IPS DF 6.9 (cell line): ENCODE measurements around the gene SLC12A3.

Source experiments
- DNase-seq: peaks from one replicate; pipeline ENCODE4 v3.0.0-alpha.2; 2013; ENCODE audit warnings: low read depth, low spot score
- H3K27ac ChIP-seq: one replicate; pipeline ENCODE4 v1.5.1; 2013; ENCODE audit warnings: low read length, control low read depth
- H3K27me3 ChIP-seq: 2 replicates; pipeline ENCODE4 v1.6.1; 2013; ENCODE audit warnings: mild to moderate bottlenecking, low read length; ENCODE audit not compliant: control insufficient read depth, insufficient read depth
- H3K36me3 ChIP-seq: 2 replicates; pipeline ENCODE4 v1.6.1; 2013; ENCODE audit warnings: low read length; ENCODE audit not compliant: control insufficient read depth, insufficient read depth
- H3K4me1 ChIP-seq: 2 replicates; pipeline ENCODE4 v1.6.1; 2013; ENCODE audit warnings: low read length; ENCODE audit not compliant: control insufficient read depth, insufficient read depth
- H3K4me3 ChIP-seq: 2 replicates; pipeline ENCODE4 v1.5.1; 2013; ENCODE audit warnings: mild to moderate bottlenecking, low read length
- H3K9me3 ChIP-seq: 2 replicates; pipeline ENCODE4 v1.6.1; 2013; ENCODE audit warnings: low read length, inconsistent platforms; ENCODE audit not compliant: control insufficient read depth, insufficient read depth
- WGBS: extraction: QIAGEN DNeasy Blood & Tissue Kit; methylation state at CpG from one replicate; pipeline ENCODE4 v1.1.7; 2013; ENCODE audit warnings: mixed read lengths, missing lambda C conversion rate; ENCODE audit not compliant: insufficient read length, insufficient coverage; 5-methylcytosine and 5-hydroxymethylcytosine counted together

The SLC12A3 gene

GRCh38 chr16:56832768-56833167, 32.2 kb upstream of the SLC12A3 start:
- no peak overlapping the region for H3K27ac ChIP-seq
- no peak overlapping the region for H3K4me3 ChIP-seq
- H3K9me3 ChIP-seq = no peaks in the 10 kb centered on the region
- H3K4me1 ChIP-seq = no peaks in the 10 kb centered on the region
- no peaks in the 10 kb centered on the region for H3K27me3 ChIP-seq
- peaks cover 21% of the 10 kb centered on the region; the same call in 1 of the 2 replicates for H3K36me3 ChIP-seq
- DNase-seq = no peak

DNA sequence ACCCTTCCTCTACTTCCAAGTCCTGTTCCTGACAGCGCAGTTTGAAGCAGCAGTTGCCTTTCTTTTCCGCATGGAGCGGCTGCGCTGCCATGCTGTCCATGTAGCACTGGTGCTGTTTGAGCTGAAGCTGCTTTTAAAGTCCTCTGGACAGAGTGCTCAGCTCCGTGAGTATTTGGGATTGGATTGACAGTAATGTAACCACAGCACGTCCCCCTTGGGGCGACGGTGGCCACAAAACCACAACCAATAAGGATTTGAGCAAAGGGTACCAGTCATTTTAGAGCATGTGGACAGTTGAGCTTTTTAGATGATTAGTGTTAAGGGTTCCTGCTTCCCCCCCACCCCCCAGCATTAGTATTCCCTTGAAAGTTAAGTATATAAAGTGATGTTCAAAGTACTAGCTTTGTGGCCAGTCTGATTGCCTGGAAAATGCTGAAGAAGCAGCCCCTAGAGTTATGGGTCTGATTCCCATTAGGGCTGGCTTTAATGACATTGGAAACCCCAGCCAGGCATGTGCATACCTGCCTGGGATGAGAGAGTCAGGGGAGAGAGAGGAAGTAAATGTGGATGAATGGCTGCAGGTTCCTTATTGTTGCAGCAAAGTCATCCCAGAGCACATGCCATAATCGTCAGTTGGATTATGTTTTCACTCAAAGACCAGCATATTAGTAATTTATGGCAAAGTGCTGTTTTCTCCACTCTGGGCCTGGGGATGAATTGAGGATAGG, 31.6 kb upstream of the SLC12A3 start:
- peaks cover 23% of the 10 kb centered on the region; the same call in 1 of the 2 replicates for H3K36me3 ChIP-seq
- no peaks in the 10 kb centered on the region for H3K4me1 ChIP-seq
- H3K9me3 ChIP-seq = no peaks in the 10 kb centered on the region
- no peak overlapping the region for H3K27ac ChIP-seq
- DNase-seq = no peak
- no CpG with 5 or more reads among the region's 9 CpGs for WGBS
- H3K27me3 ChIP-seq = no peaks in the 10 kb centered on the region
- no peak overlapping the region for H3K4me3 ChIP-seq

- H3K4me3 ChIP-seq = no peak overlapping the region
- H3K36me3 ChIP-seq = peaks cover 25% of the 10 kb centered on the region; the same call in 1 of the 2 replicates
- no peaks in the 10 kb centered on the region for H3K4me1 ChIP-seq
- H3K9me3 ChIP-seq = no peaks in the 10 kb centered on the region
- H3K27me3 ChIP-seq = no peaks in the 10 kb centered on the region
- no peak for DNase-seq
- H3K27ac ChIP-seq = no peak overlapping the region
- WGBS = no CpG with 5 or more reads among the region's 2 CpGs
Measured at GRCh38 chr16:56835320-56835719, 29.7 kb upstream of the SLC12A3 start.

- Histone ChIP-seq H3K4me1 (no peaks in the 10 kb centered on the region), H3K4me3 (no peak overlapping the region), H3K27ac (no peak overlapping the region), H3K27me3 (no peaks in the 10 kb centered on the region), H3K9me3 (no peaks in the 10 kb centered on the region), H3K36me3 (peaks cover 27% of the 10 kb centered on the region; the same call in 1 of the 2 replicates)
- DNase-seq = no peak
- no CpG with 5 or more reads among the region's 5 CpGs for WGBS
Measured at GRCh38 chr16:56836410-56837230, 28.4 kb upstream of the SLC12A3 start.

DNA sequence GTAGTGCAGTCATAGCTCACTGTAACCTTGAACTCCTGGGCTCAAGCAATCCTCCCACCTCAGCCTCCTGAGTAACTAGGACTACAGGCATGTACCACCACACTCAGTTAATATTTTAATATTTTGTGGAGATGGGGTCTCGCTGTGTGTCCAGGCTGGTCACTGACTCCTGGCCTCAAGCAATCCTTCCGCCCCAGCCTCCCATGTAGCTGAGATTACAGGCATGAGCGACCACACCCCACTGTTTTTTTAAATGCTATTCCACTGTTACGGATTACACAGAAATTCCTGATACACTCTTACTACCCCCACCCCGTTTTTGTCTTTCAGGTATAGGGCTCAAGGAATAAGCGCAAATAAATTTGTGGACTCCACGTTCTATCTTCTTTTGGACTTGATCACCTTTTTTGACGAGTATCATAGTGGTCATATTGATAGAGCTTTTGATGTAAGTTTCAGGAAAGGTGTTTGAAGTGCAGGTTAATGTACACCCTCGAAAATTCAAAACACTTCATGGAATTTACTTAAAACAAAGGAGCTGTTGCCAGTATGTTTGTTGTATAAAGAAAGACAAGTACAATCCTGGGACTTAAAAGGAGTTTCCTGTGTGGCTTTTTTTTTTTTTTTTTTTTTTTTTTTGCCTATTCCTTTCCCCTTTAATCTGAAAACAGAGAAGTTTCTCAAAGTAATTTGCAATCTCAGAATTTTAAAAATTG, 26.2 kb upstream of the SLC12A3 start:
- DNase-seq = no peak
- no peak overlapping the region for H3K4me3 ChIP-seq
- H3K27me3 ChIP-seq = no peaks in the 10 kb centered on the region
- H3K27ac ChIP-seq = no peak overlapping the region
- no peaks in the 10 kb centered on the region for H3K4me1 ChIP-seq
- peaks cover 25% of the 10 kb centered on the region; the same call in 1 of the 2 replicates for H3K36me3 ChIP-seq
- WGBS = no CpG with 5 or more reads among the region's 9 CpGs
- H3K9me3 ChIP-seq = no peaks in the 10 kb centered on the region

DNA sequence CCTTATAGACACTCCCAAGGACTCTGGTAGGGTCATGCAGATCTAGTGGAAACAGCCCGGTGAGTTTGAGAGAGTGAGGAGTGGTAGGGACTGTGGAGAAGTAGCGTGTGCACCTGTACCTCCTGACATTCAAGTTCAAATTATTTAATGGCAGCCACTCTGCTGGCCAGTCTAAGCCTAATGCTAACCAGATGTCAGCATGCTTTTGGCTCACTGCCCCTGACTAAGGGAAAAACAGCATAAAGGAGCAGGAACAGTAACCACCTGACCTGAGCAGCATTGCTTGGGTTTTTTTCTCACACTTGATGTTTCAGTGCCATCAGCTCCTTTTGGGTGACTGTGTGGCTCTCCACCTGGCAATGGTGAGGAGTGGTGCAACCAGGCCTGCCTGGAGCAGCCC, 23.8 kb upstream of the SLC12A3 start:
- WGBS = no CpG with 5 or more reads among the region's 2 CpGs
- H3K4me3 ChIP-seq = no peak overlapping the region
- H3K4me1 ChIP-seq = no peaks in the 10 kb centered on the region
- no peaks in the 10 kb centered on the region for H3K9me3 ChIP-seq
- no peak overlapping the region for H3K27ac ChIP-seq
- H3K27me3 ChIP-seq = no peaks in the 10 kb centered on the region
- no peak for DNase-seq
- H3K36me3 ChIP-seq = peaks cover 29% of the 10 kb centered on the region; the same call in 1 of the 2 replicates

DNA sequence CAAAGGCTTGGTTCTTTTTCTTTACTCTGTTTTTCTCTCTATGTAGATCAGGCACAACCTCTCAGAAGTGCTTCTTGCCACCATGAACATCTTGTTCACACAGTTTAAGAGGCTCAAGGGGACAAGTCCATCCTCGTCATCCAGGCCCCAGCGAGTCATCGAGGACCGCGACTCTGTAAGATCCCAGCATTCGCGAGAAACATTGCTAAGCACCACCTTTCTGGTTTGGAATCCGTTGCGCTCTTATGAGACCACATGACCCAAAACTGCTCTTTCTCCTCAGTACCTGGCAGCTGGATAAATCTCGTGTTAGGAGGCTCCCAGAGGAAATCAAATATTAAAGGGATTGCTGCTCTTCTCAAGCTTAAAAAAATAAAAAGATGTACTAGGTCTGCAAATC, 23.3 kb upstream of the SLC12A3 start:
- Histone ChIP-seq H3K27ac (no peak overlapping the region), H3K9me3 (no peaks in the 10 kb centered on the region), H3K36me3 (peaks cover 26% of the 10 kb centered on the region; the same call in 1 of the 2 replicates), H3K4me3 (no peak overlapping the region), H3K27me3 (no peaks in the 10 kb centered on the region), H3K4me1 (no peaks in the 10 kb centered on the region)
- no CpG with 5 or more reads among the region's 10 CpGs for WGBS
- no peak for DNase-seq

DNA sequence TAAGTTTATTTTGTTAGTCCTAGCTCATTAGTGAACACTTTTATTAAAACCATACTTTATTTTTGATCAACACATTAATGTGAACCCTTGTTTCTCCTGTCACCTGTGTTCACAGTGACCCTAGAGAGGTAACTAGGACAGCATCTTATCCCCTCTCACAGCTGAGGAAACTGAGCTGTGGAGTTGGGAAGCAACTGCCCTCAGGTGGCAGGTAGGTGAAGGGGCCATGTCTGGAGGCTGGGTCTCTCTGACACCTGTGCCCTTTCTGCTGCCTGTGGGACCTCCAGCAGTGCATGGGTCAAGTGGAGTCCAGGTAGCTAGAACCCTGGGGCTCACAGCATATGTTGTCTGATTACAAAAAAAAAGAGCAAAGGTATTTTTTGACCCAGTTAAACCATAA, 22.9 kb upstream of the SLC12A3 start:
- no peak overlapping the region for H3K4me3 ChIP-seq
- peaks cover 24% of the 10 kb centered on the region; the same call in 1 of the 2 replicates for H3K36me3 ChIP-seq
- H3K27ac ChIP-seq = no peak overlapping the region
- H3K9me3 ChIP-seq = no peaks in the 10 kb centered on the region
- no peaks in the 10 kb centered on the region for H3K4me1 ChIP-seq
- H3K27me3 ChIP-seq = no peaks in the 10 kb centered on the region
- DNase-seq = no peak

- no CpG with 5 or more reads among the region's 6 CpGs for WGBS
Measured at GRCh38 chr16:56844056-56844455, 21.0 kb upstream of the SLC12A3 start.

GRCh38 chr16:56847173-56847910, 17.7 kb upstream of the SLC12A3 start:
- no CpG with 5 or more reads among the region's 9 CpGs for WGBS
- H3K27ac ChIP-seq = no peak overlapping the region
- peaks cover 2% of the 10 kb centered on the region for H3K4me1 ChIP-seq

More at GRCh38 chr16:56844056-56844455, 21.0 kb upstream of the SLC12A3 start:
- H3K27me3 ChIP-seq = no peaks in the 10 kb centered on the region
- DNase-seq = no peak
- H3K4me1 ChIP-seq = no peaks in the 10 kb centered on the region
- H3K9me3 ChIP-seq = no peaks in the 10 kb centered on the region
- H3K27ac ChIP-seq = no peak overlapping the region
- H3K4me3 ChIP-seq = no peak overlapping the region
- peaks cover 20% of the 10 kb centered on the region; the same call in 1 of the 2 replicates for H3K36me3 ChIP-seq

More at GRCh38 chr16:56847173-56847910, 17.7 kb upstream of the SLC12A3 start:
- no peaks in the 10 kb centered on the region for H3K9me3 ChIP-seq
- H3K27me3 ChIP-seq = no peaks in the 10 kb centered on the region
- no peak overlapping the region for H3K4me3 ChIP-seq
- peaks cover 8% of the 10 kb centered on the region; the same call in 1 of the 2 replicates for H3K36me3 ChIP-seq
- no peak for DNase-seq
